Measurements from ENCODE around the gene AP3M1. TPM values are rescaled to one million over a fixed set of nuclear protein-coding genes. Genes with fewer than 3 reads are reported as not detected.
"Not testable (repeated sequence)": the region's sequence is repeated elsewhere in the genome, so short reads cannot be mapped to it uniquely, and the experiment has no call there.

Gene AP3M1
- total RNA-seq, 1 donor = 35.8 TPM

DNA sequence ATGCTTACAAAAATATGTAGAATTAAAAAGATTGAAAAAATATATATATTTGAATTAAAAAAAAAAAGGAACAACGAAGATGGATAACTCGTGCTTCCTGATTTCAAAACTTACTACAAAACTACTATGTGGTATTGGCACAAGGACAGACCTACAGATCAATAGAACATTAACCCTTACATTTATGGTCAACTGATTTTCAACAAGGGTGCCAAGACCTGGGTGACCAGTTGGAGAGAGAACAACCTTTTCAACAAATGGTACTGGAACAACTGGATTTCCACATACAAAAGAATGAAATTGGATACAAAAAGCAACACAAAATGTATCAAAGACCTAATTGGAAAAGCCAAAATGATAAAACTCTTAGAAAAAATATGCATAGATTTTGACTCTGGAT lies 10.1 kb downstream of the AP3M1 start:
- Histone ChIP-seq H4K20me1 (ENCODE audit: insufficient read depth, low read length) (peaks cover 31% of the 10 kb centered on the region), H3K4me2 (ENCODE audit: insufficient read depth, low read length) (no peak overlapping the region), H3K79me2 (ENCODE audit: insufficient read depth, low read length) (peaks cover 53% of the 10 kb centered on the region), H3K36me3 (ENCODE audit: insufficient read depth, low read length) (peaks cover 20% of the 10 kb centered on the region), H3K27ac (ENCODE audit: low read depth, low read length) (no peak overlapping the region), H3K27me3 (ENCODE audit: insufficient read depth, low read length) (no peaks in the 10 kb centered on the region), H2AFZ (ENCODE audit: low read length) (no peak overlapping the region), H3K4me1 (ENCODE audit: insufficient read depth, low read length) (peaks cover 7% of the 10 kb centered on the region), H3K4me3 (ENCODE audit: insufficient read depth, low read length) (no peak overlapping the region), H3K9me3 (ENCODE audit: low read depth, low read length) (no peaks in the 10 kb centered on the region)
- TF ChIP-seq, protein P1, sequence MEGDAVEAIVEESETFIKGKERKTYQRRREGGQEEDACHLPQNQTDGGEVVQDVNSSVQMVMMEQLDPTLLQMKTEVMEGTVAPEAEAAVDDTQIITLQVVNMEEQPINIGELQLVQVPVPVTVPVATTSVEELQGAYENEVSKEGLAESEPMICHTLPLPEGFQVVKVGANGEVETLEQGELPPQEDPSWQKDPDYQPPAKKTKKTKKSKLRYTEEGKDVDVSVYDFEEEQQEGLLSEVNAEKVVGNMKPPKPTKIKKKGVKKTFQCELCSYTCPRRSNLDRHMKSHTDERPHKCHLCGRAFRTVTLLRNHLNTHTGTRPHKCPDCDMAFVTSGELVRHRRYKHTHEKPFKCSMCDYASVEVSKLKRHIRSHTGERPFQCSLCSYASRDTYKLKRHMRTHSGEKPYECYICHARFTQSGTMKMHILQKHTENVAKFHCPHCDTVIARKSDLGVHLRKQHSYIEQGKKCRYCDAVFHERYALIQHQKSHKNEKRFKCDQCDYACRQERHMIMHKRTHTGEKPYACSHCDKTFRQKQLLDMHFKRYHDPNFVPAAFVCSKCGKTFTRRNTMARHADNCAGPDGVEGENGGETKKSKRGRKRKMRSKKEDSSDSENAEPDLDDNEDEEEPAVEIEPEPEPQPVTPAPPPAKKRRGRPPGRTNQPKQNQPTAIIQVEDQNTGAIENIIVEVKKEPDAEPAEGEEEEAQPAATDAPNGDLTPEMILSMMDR (IDR thresholded peaks at IDR 0.05; ENCODE audit: extremely low read depth, low read depth, low read length) = no peak
- DNase-seq (ENCODE audit: insufficient read length, low spot score, missing footprints) = no peak

DNA sequence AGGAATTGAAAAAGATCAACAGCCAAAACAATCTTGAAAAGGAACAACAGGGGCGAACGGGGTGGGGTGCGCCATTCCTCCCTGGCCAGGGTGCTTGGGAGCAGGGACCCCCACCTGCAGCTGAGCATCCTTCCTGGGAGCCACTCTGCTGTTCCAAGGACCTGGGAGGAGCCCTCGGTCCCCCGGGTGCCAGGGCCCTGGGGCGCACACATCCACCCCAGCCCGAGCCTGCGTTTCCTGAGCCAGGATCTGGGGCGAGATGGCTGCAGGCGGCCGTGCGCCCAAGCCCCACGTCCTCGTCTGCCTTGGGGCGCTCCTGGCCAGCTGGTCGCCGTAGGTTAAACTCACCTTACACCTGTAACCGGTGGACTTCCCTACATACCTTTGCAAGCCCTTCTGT lies 10.6 kb downstream of the AP3M1 start:
- Histone ChIP-seq H3K27ac (ENCODE audit: low read depth, low read length) (no peak overlapping the region), H2AFZ (ENCODE audit: low read length) (no peak overlapping the region), H3K79me2 (ENCODE audit: insufficient read depth, low read length) (peaks cover 53% of the 10 kb centered on the region), H3K9me3 (ENCODE audit: low read depth, low read length) (no peaks in the 10 kb centered on the region), H3K4me1 (ENCODE audit: insufficient read depth, low read length) (peaks cover 2% of the 10 kb centered on the region), H3K36me3 (ENCODE audit: insufficient read depth, low read length) (peaks cover 26% of the 10 kb centered on the region), H3K27me3 (ENCODE audit: insufficient read depth, low read length) (no peaks in the 10 kb centered on the region), H3K4me2 (ENCODE audit: insufficient read depth, low read length) (no peak overlapping the region), H4K20me1 (ENCODE audit: insufficient read depth, low read length) (peaks cover 27% of the 10 kb centered on the region), H3K4me3 (ENCODE audit: insufficient read depth, low read length) (no peak overlapping the region)
- DNase-seq (ENCODE audit: insufficient read length, low spot score, missing footprints) = no peak
- TF ChIP-seq, protein P1 (IDR thresholded peaks at IDR 0.05; ENCODE audit: extremely low read depth, low read depth, low read length) = no peak

DNA sequence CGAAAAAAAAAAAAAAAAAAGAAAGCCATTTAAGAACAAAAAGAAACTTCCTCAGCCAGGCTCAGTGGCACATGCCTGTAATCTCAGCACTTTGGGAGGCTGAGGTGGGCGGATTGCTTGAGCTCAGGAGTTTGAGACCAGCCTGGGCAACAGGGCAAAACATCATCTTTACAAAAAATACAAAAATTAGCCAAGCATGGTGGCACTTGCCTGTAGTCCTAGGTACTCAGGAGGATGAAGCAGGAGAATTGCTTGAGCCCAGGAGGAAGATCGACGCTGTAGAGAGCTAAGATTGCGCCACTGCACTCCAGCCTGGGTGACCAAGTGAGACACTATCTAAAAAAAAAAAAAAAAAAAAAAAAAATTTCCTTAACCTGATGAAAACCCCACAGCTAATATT lies 12.0 kb downstream of the AP3M1 start:
- not testable (repeated sequence) for H3K9me3 ChIP-seq (ENCODE audit: low read depth, low read length); H3K27me3 ChIP-seq (ENCODE audit: insufficient read depth, low read length); H3K4me3 ChIP-seq (ENCODE audit: insufficient read depth, low read length); DNase-seq (ENCODE audit: insufficient read length, low spot score, missing footprints); H3K27ac ChIP-seq (ENCODE audit: low read depth, low read length); H2AFZ ChIP-seq (ENCODE audit: low read length); H3K4me2 ChIP-seq (ENCODE audit: insufficient read depth, low read length); H3K4me1 ChIP-seq (ENCODE audit: insufficient read depth, low read length)
- Histone ChIP-seq H4K20me1 (ENCODE audit: insufficient read depth, low read length) (peaks cover 20% of the 10 kb centered on the region), H3K79me2 (ENCODE audit: insufficient read depth, low read length) (peaks cover 47% of the 10 kb centered on the region), H3K36me3 (ENCODE audit: insufficient read depth, low read length) (peaks cover 32% of the 10 kb centered on the region)

DNA sequence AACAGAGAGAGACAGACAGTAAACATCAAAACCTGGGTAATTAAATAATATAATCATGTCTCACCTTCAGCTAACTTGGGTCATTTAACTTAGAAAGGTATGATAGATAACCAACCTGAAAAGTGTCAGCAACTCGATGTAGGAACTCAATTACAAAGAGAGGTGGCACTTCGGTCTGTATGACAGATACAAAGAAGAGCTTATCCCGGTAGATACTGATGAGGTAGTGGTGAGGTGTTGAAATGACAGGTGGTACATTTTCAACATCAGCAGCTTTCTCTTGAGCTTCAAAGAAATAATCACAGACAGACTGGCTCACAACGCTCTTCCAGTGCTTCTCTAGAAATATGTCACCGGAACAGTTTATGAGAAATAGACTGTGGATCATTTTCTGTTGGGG lies 12.6 kb downstream of the AP3M1 start:
- H2AFZ ChIP-seq (ENCODE audit: low read length) = no peak overlapping the region
- H4K20me1 ChIP-seq (ENCODE audit: insufficient read depth, low read length) = peaks cover 18% of the 10 kb centered on the region
- no peak overlapping the region for H3K4me2 ChIP-seq (ENCODE audit: insufficient read depth, low read length)
- peaks cover 41% of the 10 kb centered on the region for H3K79me2 ChIP-seq (ENCODE audit: insufficient read depth, low read length)
- no peak overlapping the region for H3K27ac ChIP-seq (ENCODE audit: low read depth, low read length)
- DNase-seq (ENCODE audit: insufficient read length, low spot score, missing footprints) = no peak
- peaks cover 38% of the 10 kb centered on the region for H3K36me3 ChIP-seq (ENCODE audit: insufficient read depth, low read length)
- no peaks in the 10 kb centered on the region for H3K9me3 ChIP-seq (ENCODE audit: low read depth, low read length)
- H3K4me1 ChIP-seq (ENCODE audit: insufficient read depth, low read length) = no peaks in the 10 kb centered on the region
- H3K4me3 ChIP-seq (ENCODE audit: insufficient read depth, low read length) = no peak overlapping the region
- H3K27me3 ChIP-seq (ENCODE audit: insufficient read depth, low read length) = no peaks in the 10 kb centered on the region
- TF ChIP-seq, protein P1 (IDR thresholded peaks at IDR 0.05; ENCODE audit: extremely low read depth, low read depth, low read length) = no peak
